IgD-negative memory B cell (primary cell): ENCODE results near the gene WDFY1. TPM values are rescaled to one million over a fixed set of nuclear protein-coding genes. Genes with fewer than 3 reads are reported as not detected.

ENCODE experiments used
- H3K27ac Mint-ChIP-seq, 3 donors: one replicate each; pipeline ENCODE4 v1.8.0; 2020 to 2022; ENCODE audit warnings: mild to moderate bottlenecking in 3 of 3, mixed read lengths in 3 of 3, moderate library complexity in 1 of 3
- H3K27me3 Mint-ChIP-seq: one replicate; pipeline ENCODE4 v1.8.0; 2021; ENCODE audit warnings: mixed read lengths
- H3K36me3 Mint-ChIP-seq: one replicate; pipeline ENCODE4 v1.8.0; 2020; ENCODE audit warnings: mild to moderate bottlenecking, mixed read lengths
- H3K4me1 Mint-ChIP-seq, 3 donors: one replicate each; pipeline ENCODE4 v1.8.0; 2020 to 2022; ENCODE audit warnings: mixed read lengths in 3 of 3, mild to moderate bottlenecking in 1 of 3
- H3K4me3 Mint-ChIP-seq, 4 donors: one replicate each; pipeline ENCODE4 v1.8.0; 2020 to 2022; ENCODE audit warnings: mild to moderate bottlenecking in 4 of 4, mixed read lengths in 4 of 4, moderate library complexity in 3 of 4
- H3K9me3 Mint-ChIP-seq, 3 donors: one replicate each; pipeline ENCODE4 v1.8.0; 2020 to 2021; ENCODE audit warnings: mixed read lengths in 3 of 3, mild to moderate bottlenecking in 1 of 3
- polyA plus RNA-seq: library from polyadenylated mRNA; unstranded; fragments of 300-500 nt; fragmentation: Illumina TruSeq; gene quantifications from one replicate; pipeline ENCODE4 v1.2.3, GENCODE V29; 2021

Gene WDFY1, protein sequence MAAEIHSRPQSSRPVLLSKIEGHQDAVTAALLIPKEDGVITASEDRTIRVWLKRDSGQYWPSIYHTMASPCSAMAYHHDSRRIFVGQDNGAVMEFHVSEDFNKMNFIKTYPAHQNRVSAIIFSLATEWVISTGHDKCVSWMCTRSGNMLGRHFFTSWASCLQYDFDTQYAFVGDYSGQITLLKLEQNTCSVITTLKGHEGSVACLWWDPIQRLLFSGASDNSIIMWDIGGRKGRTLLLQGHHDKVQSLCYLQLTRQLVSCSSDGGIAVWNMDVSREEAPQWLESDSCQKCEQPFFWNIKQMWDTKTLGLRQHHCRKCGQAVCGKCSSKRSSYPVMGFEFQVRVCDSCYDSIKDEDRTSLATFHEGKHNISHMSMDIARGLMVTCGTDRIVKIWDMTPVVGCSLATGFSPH
- polyA plus RNA-seq = 36.1 TPM

DNA sequence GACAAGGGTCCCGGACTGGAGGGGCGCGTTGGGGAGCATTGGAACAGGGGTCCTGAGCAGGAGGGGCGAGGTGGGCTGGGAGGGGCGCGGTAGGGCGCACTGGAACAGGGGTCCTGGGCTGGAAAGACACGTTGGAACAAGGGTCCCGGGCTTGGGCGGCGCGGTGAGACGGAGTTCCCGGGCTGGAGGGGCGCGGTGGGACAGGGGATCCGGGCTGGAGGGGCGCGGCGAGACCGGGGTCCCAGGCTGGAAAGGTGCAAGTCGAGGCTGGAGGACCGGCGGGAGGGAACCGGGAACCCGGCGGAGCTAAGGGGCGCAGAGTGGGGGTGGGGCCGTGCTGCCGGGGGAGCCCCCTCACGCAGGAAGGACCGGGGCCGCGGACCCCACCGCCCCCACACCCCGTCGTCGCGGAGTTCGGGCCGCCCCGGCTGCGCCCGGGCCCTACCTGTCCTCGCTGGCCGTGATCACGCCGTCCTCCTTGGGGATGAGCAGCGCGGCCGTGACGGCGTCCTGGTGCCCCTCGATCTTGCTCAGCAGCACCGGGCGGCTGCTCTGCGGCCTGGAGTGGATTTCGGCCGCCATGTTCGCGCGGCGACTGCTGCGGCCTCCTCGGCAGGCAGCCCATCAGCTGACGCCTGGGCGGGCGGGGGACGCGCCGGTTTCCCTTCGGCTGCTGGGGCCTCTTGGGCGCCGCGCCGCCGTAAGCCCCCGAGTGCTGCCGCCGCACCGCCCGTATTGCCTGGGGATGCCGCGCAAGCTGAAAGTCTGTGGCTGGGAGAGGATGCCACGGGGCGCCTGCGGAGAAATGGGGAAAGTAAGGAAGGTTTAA lies at the start of gene WDFY1:
WDFY1 (minus strand) TSS at position 633 of the 829 bp plus-strand sequence; CDS start at position 582, 51 bp downstream.
- peaks cover 6% of the 10 kb centered on the region for H3K36me3 Mint-ChIP-seq
- peaks cover 37 to 47% (median 40%) of the 10 kb centered on the region in 3 donors for H3K4me1 Mint-ChIP-seq
- peak within 1 kb of the TSS; percentile 84 to 97 (median 90) for H3K27ac Mint-ChIP-seq

DNA sequence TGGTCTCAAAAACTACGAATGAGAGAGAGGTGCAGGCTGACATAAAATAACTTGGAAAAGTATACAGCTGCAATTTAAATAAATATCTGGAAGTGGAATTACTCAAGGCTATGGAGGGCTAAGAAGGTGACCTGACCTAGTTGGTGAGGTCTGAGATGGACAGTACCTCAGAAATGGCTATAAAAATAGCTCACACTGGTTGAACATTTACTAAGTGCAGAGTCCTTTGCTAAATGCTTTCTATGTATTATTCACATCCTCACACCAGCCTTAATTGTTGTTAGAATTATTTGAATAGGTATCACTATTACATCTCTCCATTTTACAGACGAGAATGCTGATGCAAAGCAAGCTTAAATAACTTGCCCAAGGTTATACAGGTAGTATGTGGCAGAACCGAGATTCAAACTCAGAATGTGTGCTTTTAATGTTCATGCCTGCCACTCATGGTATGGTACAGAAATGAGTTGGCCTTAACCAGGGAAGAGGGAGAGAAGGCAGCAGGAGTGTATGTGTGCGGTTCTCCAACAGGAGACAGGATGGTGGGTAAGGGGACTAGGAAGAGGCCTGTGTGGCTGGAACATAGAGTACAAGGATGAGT lies 49.5 kb upstream of the WDFY1 start:
- H3K27ac Mint-ChIP-seq = no peak overlapping the region
- H3K4me1 Mint-ChIP-seq = no peaks in the 10 kb centered on the region

More for the DNA sequence above, at the start of gene WDFY1:
- Mint-ChIP-seq H3K4me3 (peak within 1 kb of the TSS; percentile 93 to 98 (median 96)), H3K9me3 (peaks cover 0 to 2% (median 0%) of the 10 kb centered on the region in 3 donors), H3K27me3 (no peaks in the 10 kb centered on the region)

DNA sequence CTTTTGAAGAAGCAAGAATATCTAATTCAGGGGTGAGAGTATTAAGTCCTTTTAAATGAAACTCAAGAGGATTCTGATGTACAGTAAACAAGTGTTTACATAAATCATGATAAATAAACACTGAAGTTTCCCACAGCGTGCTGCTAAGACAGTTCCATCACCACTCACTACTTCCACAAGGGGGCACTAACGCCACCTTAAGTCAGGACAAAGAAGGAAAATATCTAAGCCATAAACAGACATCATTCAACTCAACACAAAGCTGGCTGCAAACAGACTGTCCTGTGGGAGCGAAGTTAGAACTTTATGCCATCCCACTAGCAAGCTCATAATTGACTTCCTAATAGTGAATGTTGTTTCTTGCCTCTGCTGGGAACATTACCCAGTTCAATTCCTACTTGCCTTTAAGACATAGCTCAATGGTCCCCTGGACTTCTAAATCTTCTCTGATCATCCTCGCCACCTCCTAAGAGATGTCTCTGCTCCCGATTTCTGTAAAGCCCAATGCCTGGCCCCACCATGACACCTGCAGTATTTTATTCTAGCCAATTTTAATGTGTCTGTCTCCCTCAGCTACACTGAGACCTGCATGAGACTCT lies 48.6 kb upstream of the WDFY1 start:
- H3K27me3 Mint-ChIP-seq = no peaks in the 10 kb centered on the region
- H3K36me3 Mint-ChIP-seq = no peaks in the 10 kb centered on the region
- peaks cover 0 to 2% (median 0%) of the 10 kb centered on the region in 3 donors for H3K4me1 Mint-ChIP-seq
- H3K27ac Mint-ChIP-seq = no peak overlapping the region
- no peak overlapping the region for H3K4me3 Mint-ChIP-seq
- peaks cover 0 to 2% (median 0%) of the 10 kb centered on the region in 3 donors for H3K9me3 Mint-ChIP-seq

More for the DNA sequence above, 49.5 kb upstream of the WDFY1 start:
- H3K9me3 Mint-ChIP-seq = peaks cover 0 to 2% (median 0%) of the 10 kb centered on the region in 3 donors
- H3K36me3 Mint-ChIP-seq = no peaks in the 10 kb centered on the region
- H3K27me3 Mint-ChIP-seq = no peaks in the 10 kb centered on the region
- H3K4me3 Mint-ChIP-seq = no peak overlapping the region

DNA sequence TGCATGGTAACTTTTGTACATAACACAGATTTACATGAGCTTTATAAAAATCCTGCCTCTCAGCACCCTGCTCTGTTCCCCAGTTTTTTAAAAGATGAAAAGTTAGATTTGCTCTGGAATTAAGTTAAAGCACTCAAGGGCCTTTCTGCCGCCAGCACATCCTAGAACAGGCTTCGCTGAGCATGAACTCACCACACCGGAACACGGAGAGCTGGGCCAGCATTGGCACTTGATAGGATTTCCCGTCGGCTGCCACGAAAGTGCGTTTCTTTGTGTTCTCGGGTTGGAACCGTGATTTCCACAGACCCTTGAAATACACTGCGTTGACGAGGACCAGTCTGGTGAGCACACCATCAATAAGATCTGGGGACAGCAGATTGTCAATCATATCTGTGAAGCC lies 46.5 kb upstream of the WDFY1 start:
- no peak overlapping the region for H3K27ac Mint-ChIP-seq
- peaks cover 0 to 2% (median 0%) of the 10 kb centered on the region in 3 donors for H3K4me1 Mint-ChIP-seq
- no peak overlapping the region for H3K4me3 Mint-ChIP-seq

DNA sequence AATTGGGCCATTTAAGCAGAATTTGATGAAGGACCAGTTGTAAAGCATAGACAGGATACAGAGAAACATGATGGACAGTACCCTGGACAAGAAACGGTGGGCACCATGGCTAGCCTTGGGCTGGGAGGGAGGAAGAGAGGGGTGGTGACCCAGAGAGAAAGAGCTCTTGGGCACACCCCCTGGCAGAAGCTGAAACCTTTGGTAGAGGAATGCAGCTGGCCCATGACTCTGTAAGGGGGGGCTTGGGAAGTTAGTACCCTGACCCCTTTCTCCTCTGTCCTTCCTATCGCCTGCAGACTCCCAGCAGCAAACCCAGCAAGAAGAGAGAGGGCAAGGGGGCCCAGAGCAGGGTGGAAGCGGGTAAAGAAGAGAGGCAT lies 44.7 kb upstream of the WDFY1 start:
- Mint-ChIP-seq H3K27me3 (peaks cover 4% of the 10 kb centered on the region), H3K9me3 (peaks cover 0 to 2% (median 0%) of the 10 kb centered on the region in 3 donors), H3K4me1 (peaks cover 0 to 2% (median 0%) of the 10 kb centered on the region in 3 donors), H3K27ac (peak overlapping the region in 1 of 3 donors; percentile 57), H3K36me3 (no peaks in the 10 kb centered on the region), H3K4me3 (no peak overlapping the region)

More for the DNA sequence above, 46.5 kb upstream of the WDFY1 start:
- no peaks in the 10 kb centered on the region for H3K36me3 Mint-ChIP-seq
- no peaks in the 10 kb centered on the region for H3K27me3 Mint-ChIP-seq
- peaks cover 0 to 2% (median 0%) of the 10 kb centered on the region in 3 donors for H3K9me3 Mint-ChIP-seq

DNA sequence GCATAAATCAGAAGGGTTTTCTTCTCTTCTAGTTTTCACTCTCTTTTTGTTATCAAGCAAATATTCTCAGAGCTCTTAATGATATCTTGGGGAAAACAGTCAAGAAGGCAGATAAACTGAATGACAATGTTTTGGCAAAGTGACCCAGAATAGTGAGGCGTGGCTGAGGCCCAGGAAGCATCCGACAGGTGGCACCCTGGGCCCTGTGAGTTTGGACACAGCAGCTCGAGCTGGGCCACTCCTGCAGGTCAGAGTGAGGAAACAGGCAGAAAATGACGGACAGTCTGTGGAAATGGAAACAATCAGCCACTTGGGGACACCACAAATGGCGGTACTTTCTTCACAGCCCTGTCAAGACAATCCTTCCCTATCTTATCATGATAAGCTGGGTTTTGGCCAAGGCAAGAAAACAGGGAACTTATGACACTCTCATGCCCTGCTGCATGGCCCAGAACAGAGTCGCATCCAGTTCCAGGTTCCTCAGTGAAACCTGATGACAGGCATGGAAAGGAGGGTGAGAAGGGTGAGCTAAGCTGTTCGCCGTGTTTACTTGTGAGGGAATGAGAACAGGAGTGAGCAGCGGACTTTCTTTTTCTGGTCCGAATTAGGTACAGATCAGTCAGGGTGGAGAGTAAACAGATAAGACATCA lies 44.2 kb upstream of the WDFY1 start:
- Mint-ChIP-seq H3K9me3 (peaks cover 0 to 2% (median 0%) of the 10 kb centered on the region in 3 donors), H3K27ac (peak overlapping the region in 1 of 3 donors; percentile 57), H3K36me3 (no peaks in the 10 kb centered on the region), H3K4me1 (peaks cover 0 to 2% (median 0%) of the 10 kb centered on the region in 3 donors), H3K4me3 (no peak overlapping the region), H3K27me3 (peaks cover 4% of the 10 kb centered on the region)

DNA sequence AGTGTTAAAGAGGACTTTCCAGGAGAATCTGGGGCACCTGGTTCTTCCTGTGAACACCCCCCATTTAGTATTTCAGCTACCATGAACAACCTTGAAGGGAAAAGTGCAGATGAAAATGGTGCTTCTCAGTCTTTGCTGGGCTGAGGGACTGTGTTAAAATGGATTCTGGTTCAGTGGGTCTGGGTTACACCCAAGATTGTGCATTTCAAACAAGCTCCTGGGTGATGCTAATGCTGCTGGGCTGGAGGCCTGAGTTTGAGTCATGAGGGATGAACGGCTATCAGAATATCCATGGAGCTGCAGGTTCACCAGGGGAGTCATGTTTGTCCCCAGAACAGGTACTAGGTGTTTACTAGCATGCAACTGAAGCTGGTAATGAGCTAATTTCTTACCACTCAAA lies 36.1 kb upstream of the WDFY1 start:
- Mint-ChIP-seq H3K4me3 (no peak overlapping the region), H3K27me3 (peaks cover under 1% of the 10 kb centered on the region), H3K27ac (no peak overlapping the region), H3K9me3 (no peaks in the 10 kb centered on the region), H3K4me1 (no peaks in the 10 kb centered on the region), H3K36me3 (no peaks in the 10 kb centered on the region)

DNA sequence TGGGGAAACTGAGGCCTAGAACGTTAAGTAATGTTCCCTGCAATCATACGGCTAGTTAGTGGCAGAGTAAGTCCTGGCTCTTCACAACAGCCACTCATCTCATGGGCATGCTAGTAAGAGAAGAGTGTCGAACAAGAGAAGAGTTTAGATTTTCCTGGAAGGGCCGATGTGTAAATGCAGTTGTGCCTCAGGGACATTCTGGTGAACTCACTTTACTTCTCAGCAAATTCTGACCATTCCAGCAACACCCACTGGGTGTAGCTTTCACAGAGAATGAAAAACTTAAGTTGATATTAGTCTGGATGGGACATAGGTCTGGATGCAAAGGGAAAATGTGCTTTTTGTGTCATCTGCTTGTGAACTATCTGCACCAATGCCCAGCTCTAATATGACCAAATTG lies 35.7 kb upstream of the WDFY1 start:
- Mint-ChIP-seq H3K27me3 (no peaks in the 10 kb centered on the region), H3K36me3 (no peaks in the 10 kb centered on the region), H3K27ac (no peak overlapping the region), H3K4me3 (no peak overlapping the region), H3K4me1 (no peaks in the 10 kb centered on the region), H3K9me3 (no peaks in the 10 kb centered on the region)

DNA sequence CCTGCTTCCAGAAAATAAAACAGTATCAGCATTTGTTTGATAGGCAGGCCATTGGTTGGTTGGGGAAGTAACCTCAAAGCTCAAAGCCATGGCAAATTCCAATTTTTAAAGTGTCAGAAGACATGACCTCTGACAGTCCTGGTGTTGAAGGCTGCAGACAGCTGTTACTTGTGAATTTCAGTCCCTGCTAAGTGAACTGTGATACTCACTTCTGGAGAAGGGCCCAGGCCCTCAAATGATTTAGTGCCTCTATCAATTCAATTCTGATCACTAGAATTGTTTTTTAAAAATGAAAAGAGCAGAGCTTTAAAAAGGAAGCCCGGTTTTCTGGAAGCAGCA lies 35.2 kb upstream of the WDFY1 start:
- Mint-ChIP-seq H3K36me3 (no peaks in the 10 kb centered on the region), H3K9me3 (no peaks in the 10 kb centered on the region), H3K27me3 (no peaks in the 10 kb centered on the region), H3K27ac (peak overlapping the region in 1 of 3 donors; percentile 19), H3K4me1 (no peaks in the 10 kb centered on the region), H3K4me3 (no peak overlapping the region)

DNA sequence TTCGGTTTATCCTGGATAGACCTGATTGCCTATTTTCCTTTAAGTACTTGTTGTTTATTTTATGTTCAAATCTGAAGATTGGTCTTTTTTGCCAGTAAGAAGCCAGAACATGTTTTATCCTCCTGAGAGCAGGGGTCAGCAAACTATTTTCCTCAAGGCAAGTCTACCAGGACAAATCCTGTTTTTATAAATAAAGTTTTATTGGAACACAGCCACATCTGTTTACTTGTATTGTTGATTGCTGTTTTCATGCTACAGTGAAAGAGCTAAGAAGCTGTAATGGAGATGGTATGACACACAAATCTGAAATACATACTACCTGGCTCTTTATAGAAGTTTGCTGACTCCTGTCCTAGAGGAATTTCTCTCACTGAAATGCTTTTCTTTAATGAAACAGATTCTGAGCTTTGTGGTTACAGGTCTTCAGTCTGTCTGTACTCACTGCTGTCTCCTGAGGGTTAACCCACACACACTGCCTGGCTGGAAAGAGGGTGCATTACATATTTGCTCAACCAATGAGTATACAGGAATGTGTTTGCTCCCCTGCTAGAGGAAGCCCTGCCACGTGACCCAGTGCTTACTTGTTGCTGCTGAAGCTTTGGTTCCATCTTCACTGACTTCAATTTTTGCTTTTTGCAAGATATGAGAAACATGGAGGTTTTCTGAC lies 34.7 kb upstream of the WDFY1 start:
- H3K36me3 Mint-ChIP-seq = no peaks in the 10 kb centered on the region
- H3K9me3 Mint-ChIP-seq = no peaks in the 10 kb centered on the region
- no peaks in the 10 kb centered on the region for H3K4me1 Mint-ChIP-seq
- H3K27me3 Mint-ChIP-seq = no peaks in the 10 kb centered on the region
- no peak overlapping the region for H3K4me3 Mint-ChIP-seq
- peak overlapping the region in 1 of 3 donors; percentile 19 for H3K27ac Mint-ChIP-seq

DNA sequence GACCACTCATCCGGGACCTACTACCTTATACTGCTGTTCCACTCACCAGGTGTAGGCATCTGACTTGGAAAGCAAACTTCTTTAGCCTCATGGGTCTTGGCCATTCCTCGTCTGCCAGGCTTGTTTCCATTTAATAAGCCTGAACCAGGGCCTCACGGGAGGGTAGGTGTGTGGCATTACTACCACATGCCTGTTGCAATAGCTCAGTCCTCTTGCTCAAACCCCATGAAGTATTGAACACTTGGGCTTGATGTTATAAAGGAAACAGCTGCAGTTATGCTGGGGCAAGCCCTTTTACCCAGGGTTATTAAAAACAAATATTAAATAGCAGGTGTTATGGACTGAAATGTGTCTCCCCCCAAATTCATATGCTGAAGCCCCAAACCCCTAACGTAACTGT lies 33.3 kb upstream of the WDFY1 start:
- H3K36me3 Mint-ChIP-seq = no peaks in the 10 kb centered on the region
- no peak overlapping the region for H3K27ac Mint-ChIP-seq
- H3K9me3 Mint-ChIP-seq = no peaks in the 10 kb centered on the region
- H3K27me3 Mint-ChIP-seq = no peaks in the 10 kb centered on the region
- H3K4me1 Mint-ChIP-seq = no peaks in the 10 kb centered on the region
- no peak overlapping the region for H3K4me3 Mint-ChIP-seq

DNA sequence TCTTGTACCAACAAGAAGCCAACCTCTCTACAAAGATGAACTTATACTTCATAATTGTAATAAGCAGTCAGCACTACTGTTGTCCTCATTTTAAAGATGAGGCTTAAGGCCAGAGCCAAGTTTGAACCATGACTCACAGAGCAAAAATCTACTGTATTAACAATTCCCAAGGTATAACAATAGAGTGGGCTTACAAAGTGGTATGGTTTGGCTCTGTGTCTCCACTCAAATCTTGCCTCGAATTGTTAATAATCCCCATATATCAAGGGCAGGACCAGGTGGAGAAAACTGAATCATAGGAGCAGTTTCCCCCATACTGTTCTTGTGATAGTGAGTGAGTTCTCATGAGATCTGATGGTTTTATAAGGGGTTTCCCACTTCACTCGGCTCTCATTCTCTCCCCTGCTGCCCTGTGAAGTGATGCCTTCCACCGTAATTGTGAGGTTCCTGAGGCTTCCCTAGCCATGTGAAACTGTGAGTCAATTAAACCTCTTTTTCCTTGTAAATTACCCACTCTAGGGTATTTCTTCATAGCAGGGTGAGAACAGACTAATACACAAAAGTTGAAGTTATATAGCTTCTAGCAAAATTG lies 31.6 kb upstream of the WDFY1 start:
- Mint-ChIP-seq H3K4me3 (no peak overlapping the region), H3K4me1 (no peaks in the 10 kb centered on the region), H3K27ac (no peak overlapping the region), H3K27me3 (no peaks in the 10 kb centered on the region), H3K36me3 (no peaks in the 10 kb centered on the region), H3K9me3 (no peaks in the 10 kb centered on the region)

DNA sequence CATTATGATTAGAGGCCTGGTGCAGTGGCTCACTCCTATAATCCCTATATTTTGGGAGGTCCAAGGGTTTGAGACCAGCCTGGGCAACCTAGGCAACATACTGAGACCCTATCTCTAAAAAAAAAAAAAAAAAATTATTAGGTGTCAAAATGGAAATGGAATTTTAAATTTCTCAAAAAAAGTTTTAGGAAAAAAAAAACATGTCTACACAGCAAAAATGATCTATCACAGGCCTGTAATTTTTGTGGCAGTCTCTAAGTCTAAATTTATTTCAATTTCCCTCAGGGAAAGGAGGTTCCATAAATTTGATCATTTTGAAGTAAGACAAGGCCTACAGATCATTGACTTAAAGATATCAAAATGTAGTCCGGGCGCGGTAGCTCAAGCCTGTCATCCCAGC lies 28.5 kb upstream of the WDFY1 start:
- peaks cover 4 to 6% (median 4%) of the 10 kb centered on the region in 3 donors for H3K4me1 Mint-ChIP-seq

More for the DNA sequence above, 28.5 kb upstream of the WDFY1 start:
- H3K27ac Mint-ChIP-seq = no peak overlapping the region
- H3K4me3 Mint-ChIP-seq = no peak overlapping the region
- no peaks in the 10 kb centered on the region for H3K9me3 Mint-ChIP-seq
- no peaks in the 10 kb centered on the region for H3K36me3 Mint-ChIP-seq
- H3K27me3 Mint-ChIP-seq = no peaks in the 10 kb centered on the region
